Stimulated activated CD8-positive, alpha-beta memory T cell treated with anti-CD3 and anti-CD28 coated beads, Interleukin-4, amount 100 ng/mL, for 4 hours (primary cell): ENCODE data around the gene IMPDH2.
"Not testable (repeated sequence)": the region's sequence is repeated elsewhere in the genome, so short reads cannot be mapped to it uniquely, and the experiment has no call there.

ENCODE experiments used
- DNase-seq, 2 donors: peaks; one replicate each; pipeline ENCODE4 v3.0.0-alpha.2; 2020; ENCODE audit warnings: low read depth in 2 of 2, low spot score in 1 of 2

IMPDH2 gene

GRCh38 chr3:49021813-49022687 lies 7.1 kb downstream of the IMPDH2 start, which contains the start of gene NDUFAF3:
Gene NDUFAF3 (plus strand): TSS chr3:49022121. CDS start chr3:49022145, 24 bp downstream.
- DNase-seq, result peak; percentile 74 to 81

GRCh38 chr3:49021213-49021812 lies 7.9 kb downstream of the IMPDH2 start:
- peak; percentile 94 to 96 for DNase-seq

DNA sequence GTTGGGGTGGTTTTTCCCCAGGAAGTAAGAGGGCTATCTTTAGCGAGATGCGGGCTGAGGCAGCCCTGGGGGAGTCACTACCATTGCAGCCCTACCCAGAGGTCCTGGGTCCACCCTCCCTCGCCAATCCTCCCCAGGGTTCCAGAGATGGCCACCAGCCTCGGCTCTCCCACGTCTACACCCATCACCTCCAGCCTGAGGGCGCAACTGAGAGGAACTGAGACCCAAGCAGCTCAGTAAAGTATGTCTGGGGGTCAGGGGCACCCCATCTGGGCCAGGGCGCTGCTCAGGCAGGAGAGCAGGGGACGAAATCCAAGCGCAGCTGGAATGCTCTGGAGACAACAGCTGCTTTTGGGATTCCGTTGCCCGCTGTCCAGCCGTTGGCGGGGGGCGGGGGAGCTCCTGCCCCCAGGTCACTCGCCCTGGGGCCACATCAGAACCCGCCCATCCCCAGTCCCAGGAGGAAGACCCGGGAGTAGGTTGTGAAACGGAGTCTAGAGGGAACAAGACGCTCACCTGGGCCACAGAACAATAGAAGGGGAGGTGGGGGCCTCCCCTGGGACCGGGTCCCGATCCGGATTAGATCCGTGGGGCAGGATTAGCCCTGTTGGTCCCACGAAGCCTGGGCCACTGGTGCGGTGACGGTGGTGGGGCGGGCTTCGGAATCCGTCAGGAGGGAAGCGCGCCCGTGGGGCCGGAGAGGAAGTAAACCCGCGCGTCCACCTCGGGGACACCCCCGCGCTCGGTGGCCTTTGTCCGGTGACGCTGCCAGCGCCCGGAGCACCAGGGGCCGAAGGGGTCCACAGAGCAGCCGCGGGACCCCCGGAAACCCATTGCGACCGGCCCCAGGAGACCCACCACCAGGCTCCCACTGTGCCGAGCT lies 8.6 kb downstream of the IMPDH2 start:
- no peak for DNase-seq

DNA sequence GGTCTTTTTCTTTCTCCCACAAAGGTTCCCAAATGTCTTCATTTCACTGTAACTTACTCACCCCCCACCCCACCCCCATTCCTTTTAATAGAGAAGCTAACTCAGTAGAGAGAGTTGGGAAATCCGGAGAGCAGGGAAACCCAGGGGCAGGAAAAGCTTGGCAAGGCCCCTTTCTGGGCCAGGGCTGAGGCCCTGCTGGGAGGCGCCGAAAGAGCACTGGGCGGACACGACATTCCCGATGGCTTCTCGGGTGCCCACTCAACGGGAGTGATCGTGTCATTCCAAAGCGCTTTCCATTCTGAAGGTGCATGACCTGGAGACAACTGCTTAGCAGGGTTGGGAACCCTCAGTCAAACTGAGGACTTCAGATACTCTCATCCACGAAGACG lies 9.3 kb downstream of the IMPDH2 start:
- no peak for DNase-seq

GRCh38 chr3:49018707-49019006 lies 10.5 kb downstream of the IMPDH2 start:
- DNase-seq, result no peak

DNA sequence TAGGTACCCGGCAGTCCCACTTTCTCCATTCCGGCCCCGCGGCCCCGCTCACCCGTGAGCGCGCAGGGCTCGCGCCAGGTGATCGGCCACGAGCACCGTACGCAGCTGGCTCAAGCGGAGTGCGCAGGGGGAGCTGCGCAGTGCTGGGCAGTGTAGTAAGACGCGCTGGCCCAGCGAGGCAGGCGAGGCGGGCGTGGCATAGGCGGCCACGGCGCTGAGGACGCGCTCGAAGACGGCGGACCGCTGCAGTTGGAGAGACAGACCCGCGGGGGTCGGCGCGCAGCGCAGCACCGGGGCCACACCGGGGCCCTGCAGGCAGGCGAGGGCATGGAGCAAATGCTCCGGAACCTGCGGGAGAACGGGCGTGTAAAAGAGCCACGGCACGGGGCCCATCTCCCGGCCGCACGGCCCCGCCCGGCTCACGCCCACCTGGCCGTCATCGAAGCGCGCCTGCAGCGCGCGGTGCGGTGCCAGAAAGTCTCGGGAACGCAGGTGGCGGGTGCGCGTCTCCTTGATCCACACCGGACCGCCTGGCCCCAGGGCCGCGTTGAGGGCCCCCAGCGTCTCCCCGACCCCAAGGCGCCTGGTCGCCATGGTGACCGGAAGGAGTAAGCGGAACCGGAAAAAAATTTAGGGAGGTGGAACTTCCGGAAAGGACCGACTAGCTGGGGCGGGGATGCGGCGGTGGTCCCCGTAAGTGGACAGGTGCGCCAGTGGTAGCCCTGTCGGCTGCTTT lies 11.1 kb downstream of the IMPDH2 start, which contains the start of gene DALRD3:
TSS of gene DALRD3 (minus strand) at position 610 of the 736 bp plus-strand sequence. CDS start at position 594, 16 bp downstream.
- peak in 1 of 2 donors; percentile 28 for DNase-seq

DNA sequence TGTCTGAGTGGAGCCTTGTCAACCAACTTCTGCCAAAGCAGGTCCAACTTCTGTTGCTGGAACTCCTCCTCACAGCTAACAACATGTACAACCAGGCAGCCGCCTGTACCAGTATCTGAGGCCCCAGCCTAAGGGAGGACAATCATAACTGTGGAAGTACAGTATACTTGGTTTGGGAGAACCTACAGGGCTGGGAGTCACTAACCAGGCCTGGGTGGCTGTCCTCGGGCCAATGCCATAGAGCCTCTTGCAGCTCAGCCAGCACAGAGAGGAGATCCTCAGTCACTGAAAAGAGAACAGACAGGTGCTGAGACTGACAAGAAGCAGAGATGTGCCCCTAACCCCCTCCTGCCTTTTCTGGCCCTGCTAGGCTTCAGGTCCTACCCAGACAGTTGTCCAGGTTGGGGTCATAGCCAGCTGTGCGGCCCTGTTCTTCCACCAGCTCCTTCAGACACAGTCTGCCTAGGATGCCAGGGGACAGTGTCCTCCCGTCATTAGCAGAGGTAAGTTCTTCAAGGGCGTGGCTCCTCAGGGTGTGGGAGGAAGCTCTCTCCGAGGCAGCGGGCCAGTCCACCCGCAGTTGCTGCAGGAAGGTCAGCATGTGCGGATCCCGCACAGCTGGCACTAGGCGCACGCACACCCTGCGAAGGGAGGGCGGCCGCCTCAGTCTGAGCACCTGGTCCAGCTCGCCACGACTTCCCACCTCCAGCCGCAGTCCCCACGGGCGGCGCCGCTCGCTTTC lies 11.8 kb downstream of the IMPDH2 start:
- DNase-seq, result no peak

DNA sequence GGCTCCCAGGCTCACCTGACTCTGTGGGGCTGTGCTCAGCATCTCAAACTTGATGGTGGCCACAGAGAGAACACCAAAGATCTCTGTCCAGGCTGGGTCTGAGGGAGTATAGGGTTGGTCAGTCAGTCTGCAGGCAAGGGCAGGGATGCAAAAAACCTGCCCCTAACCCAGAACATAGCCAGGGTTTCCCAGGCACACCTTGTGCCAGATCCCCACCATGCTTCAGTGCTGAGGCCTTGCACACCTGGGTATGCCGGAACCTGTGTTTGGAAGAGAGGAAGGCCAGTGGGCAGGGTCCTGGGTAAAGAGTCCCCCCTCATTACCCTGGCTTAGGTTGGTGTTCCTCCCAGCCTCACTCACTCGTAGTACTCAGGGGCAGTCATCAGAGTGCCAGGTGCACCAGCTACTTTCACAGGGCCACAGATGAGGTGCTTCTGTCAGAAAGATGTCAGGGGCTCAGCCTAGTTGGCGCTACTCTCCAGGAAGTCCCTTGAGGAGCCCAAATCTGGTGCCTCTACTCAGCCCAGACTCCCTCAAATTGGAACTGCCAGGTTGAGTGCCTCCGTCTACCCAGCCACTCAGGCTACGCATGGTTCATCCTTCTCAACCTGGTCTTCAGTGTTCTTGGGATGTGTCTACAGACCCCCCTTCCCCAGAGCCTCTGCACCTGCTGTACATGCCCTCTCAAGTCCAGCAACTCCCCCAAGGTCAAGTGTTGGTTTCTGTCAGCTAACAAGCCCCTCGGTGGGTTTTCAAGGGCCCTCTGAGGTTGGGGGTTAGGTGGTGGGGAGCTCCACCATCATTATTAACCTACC lies 12.6 kb downstream of the IMPDH2 start:
- no peak for DNase-seq

DNA sequence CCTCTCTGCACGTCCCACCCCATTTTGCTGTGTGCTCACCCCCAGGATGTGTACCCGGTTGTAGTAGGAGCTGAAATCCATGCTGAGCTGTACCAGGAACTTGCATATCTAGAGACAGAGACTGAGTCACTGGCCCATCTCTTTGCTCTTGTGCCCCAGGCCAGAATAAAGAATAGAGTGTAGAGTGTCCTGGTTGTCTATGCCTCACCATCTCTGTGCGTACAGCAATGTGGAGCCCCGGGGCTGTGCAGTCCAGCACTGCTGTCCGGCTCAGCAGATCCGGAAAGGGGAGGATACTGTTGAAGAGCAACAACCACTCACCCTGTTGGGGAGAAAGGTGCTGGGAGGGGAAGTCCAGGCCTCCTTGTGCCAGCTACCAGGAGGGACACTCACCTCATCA lies 13.4 kb downstream of the IMPDH2 start:
- no peak for DNase-seq

- DNase-seq, result no peak
These were observed 14.1 kb downstream of the IMPDH2 start for GRCh38 chr3:49015072-49015471.

DNA sequence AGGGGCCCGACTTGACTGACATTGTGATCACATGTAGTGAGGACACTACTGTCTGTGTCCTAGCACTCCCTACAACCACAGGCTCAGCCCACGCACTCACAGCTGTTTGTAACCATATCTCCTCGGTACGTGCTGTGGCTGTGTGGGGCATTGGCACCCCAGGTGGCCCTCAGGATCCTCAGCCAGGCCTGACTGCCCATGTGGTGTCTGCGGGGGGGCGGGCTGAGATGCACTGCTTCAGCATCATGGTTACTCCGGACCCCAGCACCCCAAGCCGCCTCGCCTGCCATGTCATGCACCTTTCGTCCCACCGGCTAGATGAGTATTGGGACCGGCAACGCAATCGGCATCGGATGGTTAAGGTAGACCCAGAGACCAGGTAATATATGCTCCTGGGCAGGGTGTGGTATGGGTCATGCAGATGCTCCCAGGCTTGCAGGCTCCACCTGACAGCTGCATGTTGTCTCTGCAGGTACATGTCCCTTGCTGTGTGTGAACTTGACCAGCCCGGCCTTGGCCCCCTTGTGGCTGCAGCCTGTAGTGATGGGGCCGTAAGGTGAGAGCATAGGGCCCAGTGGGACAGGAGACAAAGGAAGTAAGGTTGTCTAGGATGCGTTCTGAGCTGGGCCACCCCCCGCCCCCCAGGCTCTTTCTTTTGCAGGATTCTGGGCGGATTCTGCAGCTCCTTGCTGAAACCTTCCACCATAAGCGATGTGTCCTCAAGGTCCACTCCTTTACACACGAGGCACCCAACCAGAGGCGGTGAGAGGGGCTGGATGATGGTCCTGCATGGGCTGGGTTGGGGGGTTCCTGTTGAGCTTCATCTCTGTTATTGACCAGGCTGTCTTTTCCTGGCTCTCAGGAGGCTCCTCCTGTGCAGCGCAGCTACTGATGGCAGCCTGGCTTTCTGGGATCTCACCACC lies 15.2 kb downstream of the IMPDH2 start:
- DNase-seq, result no peak

DNA sequence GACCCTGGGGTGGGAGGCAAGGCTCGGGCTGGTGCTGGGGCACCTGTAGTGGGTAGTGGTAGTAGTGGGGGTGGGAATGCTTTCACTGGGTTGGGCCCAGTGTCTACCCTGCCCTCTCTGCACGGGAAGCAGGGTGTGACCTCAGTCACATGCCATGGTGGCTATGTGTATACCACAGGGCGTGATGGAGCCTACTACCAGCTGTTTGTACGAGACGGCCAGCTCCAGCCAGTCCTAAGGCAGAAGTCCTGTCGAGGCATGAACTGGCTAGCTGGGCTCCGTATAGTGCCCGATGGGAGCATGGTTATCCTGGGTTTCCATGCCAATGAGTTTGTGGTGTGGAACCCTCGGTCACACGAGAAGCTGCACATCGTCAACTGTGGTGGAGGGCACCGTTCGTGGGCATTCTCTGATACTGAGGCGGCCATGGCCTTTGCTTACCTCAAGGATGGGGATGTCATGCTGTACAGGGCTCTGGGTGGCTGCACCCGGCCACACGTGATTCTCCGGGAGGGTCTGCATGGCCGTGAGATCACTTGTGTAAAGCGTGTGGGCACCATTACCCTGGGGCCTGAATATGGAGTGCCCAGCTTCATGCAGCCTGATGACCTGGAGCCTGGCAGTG lies 16.0 kb downstream of the IMPDH2 start:
- no peak for DNase-seq

DNA sequence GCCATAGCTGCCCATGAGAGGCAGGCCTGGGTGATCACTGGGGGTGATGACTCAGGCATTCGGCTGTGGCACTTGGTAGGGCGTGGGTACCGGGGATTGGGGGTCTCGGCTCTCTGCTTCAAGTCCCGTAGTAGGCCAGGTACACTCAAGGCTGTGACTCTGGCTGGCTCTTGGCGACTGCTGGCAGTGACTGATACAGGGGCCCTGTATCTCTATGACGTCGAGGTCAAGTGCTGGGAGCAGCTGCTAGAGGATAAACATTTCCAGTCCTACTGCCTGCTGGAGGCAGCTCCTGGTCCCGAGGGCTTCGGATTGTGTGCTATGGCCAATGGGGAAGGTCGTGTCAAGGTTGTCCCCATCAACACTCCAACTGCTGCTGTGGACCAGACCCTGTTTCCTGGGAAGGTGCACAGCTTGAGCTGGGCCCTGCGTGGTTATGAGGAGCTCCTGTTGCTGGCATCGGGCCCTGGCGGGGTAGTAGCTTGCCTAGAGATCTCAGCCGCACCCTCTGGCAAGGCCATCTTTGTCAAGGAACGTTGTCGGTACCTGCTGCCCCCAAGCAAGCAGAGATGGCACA lies 16.7 kb downstream of the IMPDH2 start:
- DNase-seq, result no peak

DNA sequence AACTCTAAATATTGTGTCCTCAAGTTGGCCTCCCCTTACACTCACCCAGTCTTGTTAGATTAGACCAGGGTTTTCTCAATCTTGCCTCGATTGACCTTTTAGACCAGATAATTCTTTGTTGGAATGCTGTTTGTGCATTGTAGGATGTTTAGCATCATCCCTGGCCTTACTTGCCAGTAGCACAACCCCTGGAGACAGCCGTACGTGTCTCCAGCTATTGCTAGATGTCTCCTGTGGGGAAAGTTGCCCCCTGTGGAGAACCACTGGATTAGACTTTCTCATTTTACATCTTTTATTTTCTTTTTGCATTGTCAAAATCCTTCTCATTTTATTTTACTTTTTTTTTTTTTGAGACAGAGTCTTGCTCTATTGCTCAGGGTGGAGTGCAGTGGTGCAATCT lies 19.8 kb downstream of the IMPDH2 start:
- no peak for DNase-seq

DNA sequence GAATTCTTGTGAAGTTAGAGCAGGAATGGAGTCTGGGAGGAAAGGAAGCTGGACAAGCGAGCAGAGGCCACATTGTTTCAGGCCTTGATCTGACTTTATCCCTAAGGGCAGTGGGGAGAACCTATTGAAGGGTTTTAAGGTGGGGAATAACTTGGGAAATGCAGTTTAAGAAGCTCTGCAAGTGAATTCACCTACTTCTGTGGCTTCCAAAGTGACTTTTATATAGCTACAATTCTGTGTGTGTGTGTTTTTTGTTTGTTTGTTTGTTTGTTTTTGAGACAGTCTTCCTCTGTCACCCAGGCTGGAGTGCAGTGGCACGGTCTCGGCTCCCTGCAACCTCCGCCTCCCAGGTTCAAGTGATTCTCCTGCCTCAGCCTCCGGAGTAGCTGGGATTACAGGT lies 20.6 kb downstream of the IMPDH2 start:
- DNase-seq, result not testable (repeated sequence)

DNA sequence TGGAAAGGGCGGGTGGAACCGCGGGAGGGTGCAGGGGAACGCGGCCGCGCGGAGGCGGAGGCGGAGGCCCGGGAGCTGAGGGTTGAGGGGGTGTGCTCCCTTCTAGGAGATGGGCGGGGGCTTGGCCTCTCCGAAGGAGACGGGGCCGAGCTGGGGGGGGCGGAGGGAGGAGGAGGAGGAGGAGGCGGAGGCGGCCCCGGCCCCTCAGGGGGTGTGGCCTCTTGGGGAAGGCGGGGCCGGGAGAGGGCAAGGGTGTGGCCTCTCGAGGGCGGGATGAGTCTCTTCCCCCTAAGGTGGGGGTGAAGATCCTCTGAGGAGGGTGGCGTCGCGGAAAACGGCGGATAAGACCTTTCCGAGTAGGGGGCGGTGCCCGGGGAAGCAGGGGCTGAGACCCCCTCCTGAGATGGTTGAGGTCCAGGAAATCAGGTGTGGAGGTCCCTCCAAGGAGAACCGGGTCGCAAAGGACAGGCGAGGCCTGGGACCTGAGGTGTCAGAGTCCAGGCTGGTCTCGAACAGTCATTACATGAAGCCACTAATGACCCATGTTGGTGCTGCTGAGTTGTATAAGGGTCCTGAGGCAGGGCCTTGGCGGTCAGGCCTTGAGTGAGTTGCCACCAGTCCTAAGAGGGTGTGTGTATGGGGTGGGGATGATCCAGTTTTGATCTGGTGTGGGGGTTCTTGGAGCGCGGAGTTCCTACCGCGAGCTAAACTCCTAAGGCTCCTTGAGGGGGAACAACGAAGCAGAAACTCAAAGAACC lies 21.2 kb downstream of the IMPDH2 start:
- peak; percentile 80 to 82 for DNase-seq
